ENCODE measurements around the gene RYR2. TPM values are rescaled to one million over a fixed set of nuclear protein-coding genes. Genes with fewer than 3 reads are reported as not detected.

RYR2 gene
- total RNA-seq, 1 donor from 2014 or later, result 828 TPM

DNA sequence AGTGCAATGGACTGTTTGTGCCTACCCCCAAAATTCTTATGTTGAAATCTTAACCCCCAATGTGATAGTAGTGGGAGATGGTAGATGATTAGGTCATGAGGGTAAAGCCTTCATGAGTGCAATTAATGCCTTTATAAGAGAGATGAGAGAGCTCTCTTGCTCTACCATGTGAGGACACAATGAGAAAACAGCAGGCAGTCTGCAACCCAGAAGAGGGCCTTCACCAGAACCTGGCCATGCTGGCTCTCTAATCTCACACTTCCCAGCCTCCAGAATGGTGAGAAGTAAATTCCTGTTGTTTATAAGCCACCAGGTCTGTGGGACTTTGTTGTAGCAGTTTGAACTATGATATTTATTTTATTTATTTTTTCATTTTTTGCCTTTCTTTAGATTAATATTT lies 21.0 kb downstream of the RYR2 start:
- ATAC-seq (peak; percentile 7), DNase-seq (no peak)
- intact Hi-C loops (cut with micrococcal nuclease), result no loop called here

DNA sequence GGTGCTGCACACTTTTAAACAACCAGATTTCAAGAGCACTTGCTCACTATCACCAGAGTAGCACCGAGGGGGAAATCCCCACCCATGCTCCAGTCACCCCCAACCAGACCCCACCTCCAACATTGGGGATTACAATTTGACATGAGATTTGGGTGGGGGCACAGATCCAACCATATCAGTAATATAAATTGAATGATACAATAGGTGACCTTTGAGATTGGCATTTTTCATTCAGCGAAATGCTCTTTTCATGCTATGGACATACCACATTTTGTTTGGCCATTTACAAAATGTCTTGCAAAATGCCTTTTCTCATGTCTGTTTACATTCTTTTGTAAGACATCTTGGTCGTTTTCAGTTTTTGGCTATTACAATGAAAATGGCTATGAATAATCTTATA lies 23.9 kb downstream of the RYR2 start:
- ATAC-seq, result peak; percentile 6
- no peak for DNase-seq
- intact Hi-C loops (cut with micrococcal nuclease), result no loop called here

DNA sequence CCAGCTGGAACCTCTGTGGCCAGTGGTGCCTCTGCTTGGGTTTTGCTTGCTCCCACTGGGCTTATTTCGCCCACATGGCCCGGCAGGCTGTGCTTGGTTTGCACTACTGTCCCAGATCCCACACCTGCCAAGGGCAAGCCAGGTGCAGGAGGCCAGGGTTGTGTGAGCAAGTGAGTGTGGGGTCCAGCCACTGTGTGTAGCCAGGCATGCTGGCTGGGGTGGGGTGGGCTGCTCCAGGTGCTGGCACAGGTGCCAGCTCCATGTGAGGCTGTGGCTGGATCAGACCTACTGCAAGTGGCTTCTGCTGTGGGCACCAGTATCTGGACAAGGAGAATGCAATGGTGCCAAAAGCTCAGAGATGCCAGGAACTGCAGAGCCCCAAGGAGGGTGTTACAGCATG lies 28.5 kb downstream of the RYR2 start:
- ATAC-seq (peak; percentile 16), DNase-seq (no peak)
- intact Hi-C loops (cut with micrococcal nuclease), result no loop called here

DNA sequence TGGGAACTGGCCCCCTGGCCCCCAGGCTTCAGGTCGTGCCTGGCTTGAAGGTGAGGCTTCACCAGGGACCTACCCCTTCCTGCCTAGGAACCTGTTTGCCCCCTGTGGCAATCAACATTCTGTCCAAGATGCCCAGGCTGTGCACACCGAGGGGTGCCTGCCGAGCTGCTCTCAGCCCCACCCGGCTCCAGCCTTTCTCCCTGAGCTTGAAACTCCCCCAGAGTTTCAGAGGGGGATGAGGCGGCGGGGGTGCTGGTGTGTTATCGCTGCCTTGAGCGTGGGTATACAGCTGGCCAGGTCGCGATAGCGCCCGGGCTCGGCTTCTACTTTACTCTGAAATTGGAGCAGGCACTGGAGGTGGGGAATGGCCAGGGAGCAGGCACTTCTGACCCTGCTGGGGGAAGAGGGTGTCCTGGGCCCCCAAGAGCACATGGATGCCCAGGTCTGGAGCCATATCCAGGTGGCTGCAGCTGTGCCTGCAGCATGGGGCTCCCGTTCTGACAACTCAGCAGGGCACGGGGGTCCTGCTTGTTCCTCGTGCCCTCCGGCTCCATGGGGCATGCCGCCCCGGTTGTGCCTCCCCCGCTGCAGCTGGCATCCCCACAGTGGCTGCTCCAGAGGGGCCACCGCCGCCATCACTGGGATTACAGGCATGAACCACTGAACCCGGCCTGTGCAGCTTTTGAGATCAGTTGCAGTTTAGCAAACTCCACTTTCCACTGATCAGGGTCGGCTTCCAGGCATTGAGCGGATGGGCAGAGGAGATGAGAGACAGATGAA lies 29.8 kb downstream of the RYR2 start:
- ATAC-seq (peak; percentile 27), DNase-seq (peak; percentile 38)
- intact Hi-C loops (cut with micrococcal nuclease), result no loop called here

DNA sequence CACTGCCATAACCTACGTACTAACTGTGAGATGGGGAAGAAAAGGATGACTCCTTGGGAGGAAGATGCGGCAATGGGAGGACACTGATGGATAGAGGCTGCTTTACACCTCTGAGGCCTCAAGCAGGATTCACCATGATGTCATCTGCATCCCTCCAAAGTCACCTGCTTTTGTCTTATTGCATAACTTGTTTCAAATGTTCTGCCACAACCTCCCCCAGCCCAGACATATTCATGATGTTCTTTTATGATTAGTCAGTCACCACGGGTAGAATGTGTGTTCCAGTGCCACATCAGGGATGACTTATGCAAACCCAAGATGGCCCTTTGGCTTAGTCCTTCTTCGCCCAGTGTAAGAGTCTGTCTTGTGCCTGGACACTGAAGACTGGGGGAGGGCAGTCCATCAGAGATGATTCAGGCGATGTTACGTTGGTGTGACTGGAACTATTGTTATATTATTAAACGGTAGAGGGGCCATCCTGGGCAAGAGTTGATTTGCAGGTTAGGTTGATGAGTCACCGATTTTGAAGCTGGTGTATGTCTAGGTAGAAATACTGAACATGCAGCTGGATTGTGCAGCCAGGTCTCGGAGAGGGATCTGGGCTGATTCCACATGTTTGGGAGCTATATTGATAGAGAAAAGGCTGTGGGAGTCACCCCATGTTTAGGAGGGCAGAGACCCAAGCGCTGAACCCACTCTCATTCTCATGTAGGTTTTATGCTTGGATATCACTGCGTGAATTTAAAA lies 32.6 kb downstream of the RYR2 start:
- intact Hi-C loops (cut with micrococcal nuclease), result no loop called here
- peak; percentile 20 for ATAC-seq
- DNase-seq, result no peak

DNA sequence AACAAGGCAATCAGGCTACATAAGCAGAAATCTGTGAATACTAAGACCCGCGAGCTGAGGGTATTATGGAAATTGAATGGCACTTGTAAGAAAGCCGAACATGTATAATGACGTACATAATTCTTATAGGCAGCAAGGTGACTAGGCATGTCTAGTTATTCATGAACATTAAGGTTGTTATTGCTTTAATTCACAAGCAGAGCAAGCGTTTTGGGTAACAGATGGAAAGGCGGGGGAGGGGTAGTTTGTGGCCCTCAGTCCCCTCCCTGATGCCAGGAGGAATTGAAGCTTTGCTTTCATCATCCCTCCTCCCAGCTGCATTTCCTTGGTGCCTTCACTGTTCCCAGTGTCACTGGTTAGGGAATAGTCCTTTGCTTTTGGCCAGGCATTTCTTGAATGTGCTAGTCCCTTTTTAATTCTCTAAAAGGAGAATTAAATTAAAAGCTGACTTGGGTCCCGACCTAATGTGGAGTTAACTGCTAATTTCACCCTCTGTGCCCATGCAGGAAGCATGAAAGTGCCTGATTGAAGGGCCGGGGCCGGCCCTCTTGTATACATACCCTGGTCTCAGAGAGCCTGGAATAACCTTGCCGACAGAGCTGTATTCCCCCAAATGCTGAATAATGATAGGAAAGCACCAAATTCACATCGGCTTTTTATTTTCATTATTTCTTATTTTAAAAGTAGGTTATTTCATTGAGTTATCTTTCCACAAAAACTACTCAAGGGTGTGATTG lies 42.5 kb downstream of the RYR2 start:
- ATAC-seq, result peak; percentile 18
- intact Hi-C loops (cut with micrococcal nuclease), result no loop called here
- no peak for DNase-seq

DNA sequence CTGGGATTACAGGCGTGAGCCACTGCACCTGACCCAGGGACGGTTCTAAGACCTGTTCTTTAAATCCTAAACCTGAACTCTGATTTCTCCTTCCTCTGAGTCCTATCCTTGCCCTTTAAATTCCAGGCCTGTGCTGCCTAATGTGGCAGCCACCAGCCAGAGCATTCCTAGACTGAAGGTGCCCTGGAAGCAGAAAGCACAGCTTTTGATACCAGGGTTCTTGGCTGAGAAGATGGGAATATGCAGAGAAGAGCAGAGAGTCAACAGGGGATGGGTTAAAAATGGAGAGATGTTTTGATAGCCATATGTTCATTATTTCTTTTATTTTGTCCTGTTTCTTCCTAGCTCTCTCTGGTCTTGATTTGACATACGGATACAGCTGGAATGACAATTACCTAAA lies 49.7 kb downstream of the RYR2 start:
- no peak for DNase-seq
- peak; percentile 13 for ATAC-seq
- intact Hi-C loops (cut with micrococcal nuclease), result no loop called here

DNA sequence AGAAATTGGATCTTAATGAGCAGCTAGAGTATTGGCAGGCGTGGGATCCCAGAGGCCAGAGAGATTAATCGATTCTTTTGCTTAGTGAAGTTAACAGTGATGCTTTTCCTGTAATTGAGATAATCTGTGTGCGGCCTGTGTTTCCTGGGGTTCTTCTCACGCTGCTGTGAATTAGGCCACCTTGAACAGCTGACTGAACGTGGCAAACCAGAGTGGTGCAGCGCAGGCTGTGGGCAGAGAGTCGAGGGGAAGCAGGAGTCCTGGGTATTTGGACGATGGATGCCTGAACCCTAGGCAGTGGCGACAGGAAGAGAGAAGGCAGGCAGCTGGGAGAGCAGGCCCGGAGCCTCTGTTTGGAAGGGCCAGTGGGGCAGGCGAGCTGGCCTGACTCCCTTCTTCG lies 51.7 kb downstream of the RYR2 start:
- DNase-seq (no peak), ATAC-seq (peak; percentile 2)
- intact Hi-C loops (cut with micrococcal nuclease), result no loop called here

DNA sequence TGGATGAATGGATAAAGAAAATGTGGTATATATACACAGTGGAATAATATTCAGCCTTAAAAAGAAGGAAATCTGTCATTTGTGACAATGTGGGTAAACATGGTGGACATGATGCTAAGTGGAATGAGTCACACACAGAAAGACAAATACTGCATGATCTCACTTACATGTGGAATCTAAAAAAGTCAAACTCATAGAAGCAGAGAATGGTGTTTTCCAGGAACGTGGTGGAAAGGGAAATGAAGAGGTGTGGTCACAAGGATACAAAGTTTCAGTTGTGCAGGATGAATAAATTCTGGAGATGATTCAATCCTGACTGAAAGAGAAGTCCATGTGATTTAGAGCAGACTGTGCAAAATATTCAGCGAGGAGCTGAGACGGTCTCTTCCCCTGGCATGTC lies 56.6 kb downstream of the RYR2 start:
- DNase-seq (no peak), ATAC-seq (no peak)
- intact Hi-C loops (cut with micrococcal nuclease), result no loop called here

DNA sequence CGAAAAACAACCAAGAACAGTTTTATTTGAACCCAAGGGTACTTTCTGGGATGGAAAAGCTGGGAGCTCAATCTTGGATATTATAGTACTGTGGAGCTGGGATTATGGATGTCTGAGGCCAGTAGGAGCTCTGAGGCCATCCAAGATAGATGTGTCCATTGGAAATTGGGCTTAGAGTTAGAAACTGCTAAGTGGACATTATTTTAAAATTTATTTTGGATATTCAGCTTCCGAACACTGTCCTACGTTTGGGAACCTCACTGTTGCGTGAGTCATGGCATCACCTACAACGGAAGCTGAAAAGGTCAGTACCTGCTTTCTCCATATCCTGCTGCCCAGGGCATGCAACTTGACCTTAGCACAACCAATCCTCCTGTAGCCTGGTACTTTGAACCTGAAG lies 61.0 kb downstream of the RYR2 start:
- DNase-seq (no peak), ATAC-seq (peak; percentile 0)
- intact Hi-C loops (cut with micrococcal nuclease), result no loop called here

DNA sequence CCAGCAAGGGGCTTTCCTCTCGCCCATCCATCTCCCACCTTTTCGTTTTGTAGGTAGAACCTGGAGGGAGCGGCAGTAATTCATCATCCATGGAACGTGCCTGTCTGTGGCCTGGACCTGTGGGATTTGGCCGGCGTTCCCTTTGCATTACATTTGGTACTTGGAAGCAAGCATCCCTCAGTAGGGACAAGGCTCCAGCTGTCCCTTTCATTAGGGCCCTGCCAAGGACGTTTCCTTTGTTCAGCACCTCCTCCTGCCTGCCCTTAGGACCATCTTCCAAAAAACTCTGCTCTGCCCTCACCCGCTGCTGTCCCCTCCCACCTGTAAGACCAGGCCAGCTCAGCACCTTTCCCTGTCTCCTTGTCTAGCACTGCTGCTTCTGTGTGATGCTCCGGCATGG lies 62.1 kb downstream of the RYR2 start:
- no peak for DNase-seq
- intact Hi-C loops (cut with micrococcal nuclease), result no loop called here
- ATAC-seq, result no peak

DNA sequence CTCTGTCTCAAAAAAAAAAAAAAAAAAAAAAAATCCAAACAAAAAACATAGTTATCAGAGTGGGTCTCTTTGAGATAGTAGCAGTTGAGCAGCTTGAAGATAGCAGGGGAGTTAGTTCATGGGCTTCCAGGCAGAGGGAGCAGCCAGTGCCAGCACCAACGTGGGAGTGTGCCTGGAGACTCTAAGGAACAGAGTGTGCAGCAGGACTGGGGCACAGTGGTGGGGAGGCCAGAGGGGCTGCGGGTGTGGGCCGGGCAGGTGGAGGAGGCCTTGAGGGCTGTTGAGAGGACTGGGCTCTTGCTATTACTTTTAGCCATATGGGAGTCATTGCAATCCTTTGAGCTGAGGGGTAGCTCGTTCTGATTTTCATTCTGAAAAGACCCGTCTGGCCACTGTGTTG lies 63.8 kb downstream of the RYR2 start:
- peak; percentile 16 for ATAC-seq
- intact Hi-C loops (cut with micrococcal nuclease), result no loop called here
- no peak for DNase-seq

DNA sequence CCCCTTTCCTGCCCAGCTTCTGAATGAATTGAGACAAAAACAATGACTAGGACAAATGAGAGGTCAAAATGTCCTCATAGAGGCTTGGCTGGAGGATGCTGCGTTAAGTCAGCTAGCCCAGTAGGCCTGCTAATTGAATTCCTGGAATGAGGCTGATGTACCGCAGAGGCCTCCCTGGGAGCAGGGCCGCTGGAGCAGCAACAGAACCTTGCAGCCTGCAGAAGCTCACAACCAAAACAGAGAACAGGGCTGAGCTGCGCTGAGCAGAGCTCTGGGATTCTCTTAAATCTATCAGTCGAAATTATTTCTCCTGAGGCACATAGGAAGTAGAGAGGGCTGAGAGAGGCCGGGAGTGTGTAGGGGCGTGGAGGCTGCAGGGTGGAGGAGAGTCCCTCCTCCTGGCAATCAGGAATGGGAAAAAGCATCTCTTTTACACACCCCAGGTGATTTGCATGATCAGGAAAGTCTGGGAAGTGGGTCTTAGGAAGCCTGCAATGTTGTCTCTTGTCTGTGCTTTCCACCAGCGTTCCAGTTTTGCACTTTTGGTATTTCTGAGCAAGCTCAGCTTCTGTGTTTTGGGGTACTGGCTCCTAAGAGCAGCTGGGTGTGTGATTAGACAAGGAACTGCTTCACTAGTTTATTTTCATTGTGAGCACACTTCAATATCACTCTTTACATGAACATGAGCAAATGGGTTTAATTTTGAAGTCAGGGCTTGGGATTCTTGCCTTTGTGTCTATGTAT lies 66.5 kb downstream of the RYR2 start:
- no peak for ATAC-seq
- intact Hi-C loops (cut with micrococcal nuclease), result no loop called here
- no peak for DNase-seq

DNA sequence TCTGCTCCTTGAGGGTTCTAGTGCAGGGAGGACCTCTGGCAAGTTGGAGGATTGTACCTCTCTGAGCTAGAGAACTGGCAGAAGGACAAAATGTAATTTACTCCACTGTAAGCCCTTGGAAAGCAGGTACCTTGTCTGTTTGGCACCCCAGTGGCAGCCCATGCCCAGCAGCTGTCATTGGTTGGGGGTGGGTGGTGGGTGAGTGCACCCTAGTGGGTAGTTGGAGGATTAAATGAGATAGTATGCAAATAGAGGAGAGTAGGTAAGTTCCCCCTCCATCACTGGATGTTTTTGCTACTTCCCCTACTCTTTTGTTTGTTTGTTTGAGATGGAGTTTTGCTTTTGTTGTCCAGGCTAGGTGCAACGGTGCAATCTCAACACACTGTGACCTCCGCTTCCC lies 69.8 kb downstream of the RYR2 start:
- peak; percentile 36 for ATAC-seq
- intact Hi-C loops (cut with micrococcal nuclease), result no loop called here
- DNase-seq, result no peak

DNA sequence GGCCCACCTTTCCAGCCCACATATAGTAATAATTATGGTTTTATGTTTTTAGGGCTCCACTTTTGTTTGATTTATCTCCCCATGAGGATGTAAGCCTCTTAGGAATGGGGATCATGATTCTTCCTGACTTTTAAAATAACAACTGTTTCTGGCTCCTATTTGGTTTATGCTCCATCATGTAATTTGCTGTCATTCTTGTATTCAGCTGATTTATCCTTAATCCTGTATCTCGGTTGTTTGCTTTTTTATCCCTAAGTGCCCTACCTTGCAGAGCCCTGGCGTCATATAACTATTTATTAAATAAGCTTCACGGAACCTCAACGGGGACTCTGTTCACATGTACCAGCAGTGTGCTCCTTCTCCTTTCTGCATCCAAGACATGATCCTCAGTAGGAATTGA lies 70.7 kb downstream of the RYR2 start:
- DNase-seq, result no peak
- no peak for ATAC-seq
- intact Hi-C loops (cut with micrococcal nuclease), result no loop called here

DNA sequence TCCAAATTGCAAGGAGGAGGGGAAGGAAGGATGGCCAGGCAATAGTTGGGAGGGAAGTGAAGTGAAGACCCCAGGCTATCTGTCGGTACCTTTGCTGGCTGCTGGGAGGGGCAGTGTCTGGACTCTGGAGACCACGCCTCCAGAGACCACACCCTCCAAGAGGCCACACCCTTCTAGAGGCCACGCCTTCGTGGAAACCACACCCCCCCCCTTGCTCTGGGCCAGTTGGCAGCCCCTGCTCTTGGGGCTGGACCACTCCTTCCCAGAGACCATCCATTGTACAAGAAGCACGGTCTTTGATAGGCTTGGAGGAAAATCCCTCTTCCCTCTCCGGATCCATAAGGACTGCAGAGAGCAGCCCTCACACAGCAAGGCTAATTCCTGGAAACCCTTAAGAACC lies 73.1 kb downstream of the RYR2 start:
- ATAC-seq, result peak; percentile 58
- intact Hi-C loops (cut with micrococcal nuclease), result no loop called here
- DNase-seq, result peak; percentile 64

DNA sequence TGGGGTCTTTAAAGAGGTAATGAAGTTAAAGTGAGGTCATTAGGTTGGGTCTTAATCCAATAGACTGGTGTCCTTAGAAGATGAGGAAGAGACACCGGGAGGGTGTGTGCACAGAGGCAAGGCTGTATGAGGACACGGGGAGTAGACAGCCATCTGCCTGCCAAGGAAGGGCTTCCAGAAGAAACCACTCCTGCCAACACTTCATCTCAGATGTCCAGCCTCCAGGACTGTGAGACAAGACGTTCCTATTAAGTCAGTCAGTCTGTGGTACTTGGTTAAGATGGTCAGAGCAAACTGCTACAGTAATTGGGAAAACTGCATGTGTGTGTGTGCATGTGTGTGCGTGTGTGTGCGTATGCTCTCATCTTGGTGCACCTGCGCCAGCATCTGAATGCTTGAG lies 77.1 kb downstream of the RYR2 start:
- intact Hi-C loops (cut with micrococcal nuclease), result no loop called here
- no peak for DNase-seq
- ATAC-seq, result peak; percentile 1

DNA sequence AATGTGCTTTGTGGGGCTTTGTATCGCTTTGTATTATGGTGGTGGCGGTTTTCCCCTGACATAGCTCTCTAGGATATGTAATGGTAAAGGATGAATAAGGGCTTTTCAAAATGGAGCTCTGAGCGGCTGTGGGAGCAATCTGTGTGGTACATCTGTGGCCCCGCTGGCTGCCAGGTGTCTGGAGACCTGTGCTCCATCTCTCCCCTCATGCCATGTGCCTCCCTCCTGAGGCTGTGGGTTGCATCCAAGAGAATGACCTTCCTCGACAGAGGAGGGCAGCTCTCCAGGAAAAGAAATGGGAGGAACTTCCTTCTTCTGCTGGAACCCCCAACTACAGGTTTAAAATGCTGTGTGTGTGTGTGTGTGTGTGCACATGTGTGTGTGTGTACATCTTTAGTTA lies 78.7 kb downstream of the RYR2 start:
- DNase-seq (no peak), ATAC-seq (peak; percentile 16)
- intact Hi-C loops (cut with micrococcal nuclease), result no loop called here

DNA sequence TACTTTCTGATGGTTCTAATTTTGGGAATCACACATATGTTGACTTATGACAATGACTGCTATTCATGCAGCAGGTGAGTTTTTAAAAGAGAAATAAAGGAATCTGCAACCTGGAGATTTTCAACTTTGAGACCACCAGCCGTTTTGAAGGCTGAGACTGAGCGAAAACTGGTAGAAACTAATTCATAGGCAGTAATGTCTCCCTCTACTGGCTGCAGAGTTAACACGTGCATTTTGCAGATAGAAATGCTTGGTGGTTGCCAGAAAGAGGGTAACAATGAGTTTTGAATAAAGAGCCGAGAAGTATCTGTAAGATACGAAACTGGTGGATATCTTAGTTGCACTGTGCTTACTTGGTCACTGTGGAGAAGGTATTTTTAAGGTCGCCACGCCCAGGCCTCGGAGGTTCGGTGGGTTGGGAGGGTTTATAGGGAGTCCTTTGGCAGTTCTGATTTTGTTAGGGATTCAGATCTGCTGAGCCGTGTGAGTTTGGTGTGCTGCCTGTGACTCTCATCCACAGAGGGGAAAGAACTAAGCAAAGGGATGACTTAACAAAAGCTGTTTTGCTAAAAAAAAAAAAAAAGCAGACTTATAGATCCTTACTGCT lies 83.0 kb downstream of the RYR2 start:
- peak; percentile 8 for ATAC-seq
- DNase-seq, result no peak
- intact Hi-C loops (cut with micrococcal nuclease), result no loop called here

All from left ventricle myocardium superior (tissue), 1 donor.